ENCODE measurements around the gene NOTCH4. TPM values are rescaled to one million over a fixed set of nuclear protein-coding genes. Genes with fewer than 3 reads are reported as not detected.

Gene NOTCH4
- total and polyA plus RNA-seq, 9 of the 15 experiments (the other 6 are each of a cell fraction or from before 2014, with no cell fraction given) = 0.24 to 4.3 (median 1.7) TPM

DNA sequence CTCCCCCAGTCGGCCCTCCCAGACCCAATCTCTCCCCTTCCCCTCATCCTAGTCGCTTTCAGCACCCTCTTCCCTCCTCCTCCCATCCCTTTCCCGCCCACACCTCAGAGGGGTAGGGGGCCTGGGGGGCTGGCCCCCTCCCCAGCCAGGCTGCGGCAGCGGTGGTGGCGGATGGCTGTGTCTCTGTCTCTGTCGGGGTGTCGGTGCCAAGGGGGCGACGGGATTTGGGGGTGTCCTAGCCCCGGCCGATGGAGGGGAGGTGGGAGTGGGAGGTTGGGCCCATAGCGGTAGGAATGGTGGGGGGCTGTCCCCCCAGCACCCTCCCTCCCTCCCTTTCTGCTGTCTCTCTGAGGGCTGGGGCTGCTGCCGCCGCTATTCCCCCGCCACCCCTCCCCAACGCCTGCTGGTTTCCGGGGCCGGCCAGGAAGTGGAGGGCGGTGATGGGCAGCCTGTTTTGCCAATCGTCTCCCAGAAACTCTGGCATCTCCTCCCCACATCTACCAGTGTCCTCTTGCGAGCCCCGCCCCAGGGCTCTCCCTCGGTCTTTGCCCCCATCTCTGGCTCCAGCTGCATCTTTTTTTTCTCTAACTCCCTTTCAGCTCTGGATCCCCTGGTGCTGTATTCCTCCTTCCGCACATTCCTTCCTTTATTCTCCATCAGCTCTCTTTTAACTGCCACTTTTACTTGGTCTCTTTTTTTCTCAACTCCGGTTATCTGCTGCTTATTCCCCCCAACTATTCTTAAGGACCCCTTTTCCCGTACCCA, 48.0 kb downstream of the NOTCH4 start, which contains the start of gene AGPAT1 (continued):
- TF ChIP-seq, protein P1, sequence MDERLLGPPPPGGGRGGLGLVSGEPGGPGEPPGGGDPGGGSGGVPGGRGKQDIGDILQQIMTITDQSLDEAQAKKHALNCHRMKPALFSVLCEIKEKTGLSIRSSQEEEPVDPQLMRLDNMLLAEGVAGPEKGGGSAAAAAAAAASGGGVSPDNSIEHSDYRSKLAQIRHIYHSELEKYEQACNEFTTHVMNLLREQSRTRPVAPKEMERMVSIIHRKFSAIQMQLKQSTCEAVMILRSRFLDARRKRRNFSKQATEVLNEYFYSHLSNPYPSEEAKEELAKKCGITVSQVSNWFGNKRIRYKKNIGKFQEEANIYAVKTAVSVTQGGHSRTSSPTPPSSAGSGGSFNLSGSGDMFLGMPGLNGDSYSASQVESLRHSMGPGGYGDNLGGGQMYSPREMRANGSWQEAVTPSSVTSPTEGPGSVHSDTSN (CRISPR knock-in tag; IDR thresholded peaks at IDR 0.05; ENCODE audit: low read depth) = peak; percentile 96
- TF ChIP-seq, protein P1 (tag; conservative IDR thresholded peaks at IDR 0.05; ENCODE audit: low read depth) = no peak
- TF ChIP-seq ZNF217 (CRISPR knock-in tag; IDR thresholded peaks at IDR 0.05) (no peak), CC2D1A (IDR thresholded peaks at IDR 0.05) (peak; percentile 45; the same call in 1 of the 2 replicates), ZNF24 (IDR thresholded peaks at IDR 0.05) (no peak), U2AF2 (optimal IDR thresholded peaks at IDR 0.05; ENCODE audit: low read depth, low read length) (no peak), RBM14 (IDR thresholded peaks at IDR 0.05; ENCODE audit: borderline replicate concordance, insufficient read depth, low read depth, low read length) (0 out of 2 replicates have a peak, but pooled peaks have one; percentile 40), ZNF589 (CRISPR knock-in tag; IDR thresholded peaks at IDR 0.05; ENCODE audit: low read depth) (no peak), HNRNPL (IDR thresholded peaks at IDR 0.05; ENCODE audit: low read depth, low read length) (no peak), ZNF146 (CRISPR knock-in tag; IDR thresholded peaks at IDR 0.05; ENCODE audit: unreplicated experiment) (no peak), HMG20A (CRISPR knock-in tag; conservative IDR thresholded peaks at IDR 0.05) (no peak), RNF2 (IDR thresholded peaks at IDR 0.05) (no peak), ZNF12 (CRISPR knock-in tag; IDR thresholded peaks at IDR 0.05) (no peak), KLF10 (CRISPR knock-in tag; IDR thresholded peaks at IDR 0.05) (no peak)
- TF ChIP-seq, protein P2, sequence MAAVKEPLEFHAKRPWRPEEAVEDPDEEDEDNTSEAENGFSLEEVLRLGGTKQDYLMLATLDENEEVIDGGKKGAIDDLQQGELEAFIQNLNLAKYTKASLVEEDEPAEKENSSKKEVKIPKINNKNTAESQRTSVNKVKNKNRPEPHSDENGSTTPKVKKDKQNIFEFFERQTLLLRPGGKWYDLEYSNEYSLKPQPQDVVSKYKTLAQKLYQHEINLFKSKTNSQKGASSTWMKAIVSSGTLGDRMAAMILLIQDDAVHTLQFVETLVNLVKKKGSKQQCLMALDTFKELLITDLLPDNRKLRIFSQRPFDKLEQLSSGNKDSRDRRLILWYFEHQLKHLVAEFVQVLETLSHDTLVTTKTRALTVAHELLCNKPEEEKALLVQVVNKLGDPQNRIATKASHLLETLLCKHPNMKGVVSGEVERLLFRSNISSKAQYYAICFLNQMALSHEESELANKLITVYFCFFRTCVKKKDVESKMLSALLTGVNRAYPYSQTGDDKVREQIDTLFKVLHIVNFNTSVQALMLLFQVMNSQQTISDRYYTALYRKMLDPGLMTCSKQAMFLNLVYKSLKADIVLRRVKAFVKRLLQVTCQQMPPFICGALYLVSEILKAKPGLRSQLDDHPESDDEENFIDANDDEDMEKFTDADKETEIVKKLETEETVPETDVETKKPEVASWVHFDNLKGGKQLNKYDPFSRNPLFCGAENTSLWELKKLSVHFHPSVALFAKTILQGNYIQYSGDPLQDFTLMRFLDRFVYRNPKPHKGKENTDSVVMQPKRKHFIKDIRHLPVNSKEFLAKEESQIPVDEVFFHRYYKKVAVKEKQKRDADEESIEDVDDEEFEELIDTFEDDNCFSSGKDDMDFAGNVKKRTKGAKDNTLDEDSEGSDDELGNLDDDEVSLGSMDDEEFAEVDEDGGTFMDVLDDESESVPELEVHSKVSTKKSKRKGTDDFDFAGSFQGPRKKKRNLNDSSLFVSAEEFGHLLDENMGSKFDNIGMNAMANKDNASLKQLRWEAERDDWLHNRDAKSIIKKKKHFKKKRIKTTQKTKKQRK (IDR thresholded peaks at IDR 0.05; ENCODE audit: borderline replicate concordance, low read depth, low read length) = no peak

Data from K562 (cell line).